ENCODE data around the gene DSCAM.

- no peak for TF ChIP-seq EZH2phosphoT487 (IDR thresholded peaks at IDR 0.05; ENCODE audit: insufficient read depth, low read depth)
- no peak for TF ChIP-seq EZH2 (IDR thresholded peaks at IDR 0.05; ENCODE audit: insufficient read depth, poor library complexity, severe bottlenecking)
Observed at GRCh38 chr21:40016667-40017066, 830.3 kb downstream of the DSCAM start.
